ENCODE results near the gene FAM78A.

Gene FAM78A

DNA sequence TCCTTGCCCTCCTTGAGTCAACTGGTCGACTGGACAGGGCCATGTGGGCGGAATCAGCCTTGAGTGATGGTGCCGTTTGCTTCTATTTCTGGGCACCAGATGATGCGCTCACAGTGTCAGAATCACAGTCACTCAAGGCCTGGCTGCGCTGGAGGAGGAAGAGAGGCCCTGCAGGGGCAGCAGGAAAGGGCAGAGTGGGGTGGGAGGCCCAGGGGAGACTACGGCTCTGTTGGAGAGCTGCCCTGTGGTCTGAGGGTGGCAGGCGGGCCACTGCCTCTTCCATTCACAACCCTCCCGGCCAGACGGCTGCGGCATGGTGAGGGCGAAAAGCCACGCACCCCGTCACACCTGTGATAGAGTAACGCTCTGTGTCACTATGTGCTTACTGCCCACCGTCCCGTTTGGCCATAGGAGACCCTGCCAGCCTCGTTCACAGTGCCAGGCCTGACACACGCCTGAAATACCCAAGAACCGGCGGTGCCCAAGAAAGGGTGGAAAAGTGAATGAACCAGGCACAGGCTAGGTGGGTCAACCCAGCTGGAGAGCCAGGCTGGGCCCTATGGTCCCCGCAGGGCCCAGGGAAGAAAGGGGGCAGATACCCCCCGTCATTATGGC lies 23.1 kb upstream of the FAM78A start:
- Histone ChIP-seq H3K4me3 (ENCODE audit: low read depth, low read length) (no peak overlapping the region), H3K36me3 (ENCODE audit: control insufficient read depth, insufficient read depth, low read length) (no peaks in the 10 kb centered on the region), H3K9ac (ENCODE audit: low read depth, low read length) (no peak overlapping the region), H3K9me3 (ENCODE audit: control insufficient read depth, insufficient read depth, low read length) (no peaks in the 10 kb centered on the region), H3K27me3 (ENCODE audit: control insufficient read depth, insufficient read depth, low read length) (no peaks in the 10 kb centered on the region), H3K4me1 (ENCODE audit: control insufficient read depth, insufficient read depth, low read length) (no peaks in the 10 kb centered on the region)

DNA sequence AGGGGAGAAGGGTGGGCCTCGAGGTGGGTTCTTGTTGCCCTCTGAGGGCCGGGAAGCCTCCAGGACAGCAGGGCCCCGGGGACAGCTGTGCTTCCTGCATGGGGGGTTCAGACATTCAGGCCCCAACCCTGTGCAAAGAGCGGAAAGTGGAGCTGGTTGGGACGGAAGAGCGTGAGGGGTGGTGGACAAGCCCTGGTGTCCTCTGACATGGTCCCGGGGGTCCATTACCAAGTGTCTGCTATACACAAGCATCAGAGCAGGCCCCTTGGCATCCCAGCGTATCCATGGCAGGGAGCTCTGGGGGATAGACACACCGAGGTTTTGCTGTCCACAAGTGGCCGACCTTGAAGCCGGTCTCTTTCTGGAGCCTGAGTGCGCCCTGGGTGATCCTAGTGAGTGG lies 22.5 kb upstream of the FAM78A start:
- Histone ChIP-seq H3K36me3 (ENCODE audit: control insufficient read depth, insufficient read depth, low read length) (no peaks in the 10 kb centered on the region), H3K4me1 (ENCODE audit: control insufficient read depth, insufficient read depth, low read length) (no peaks in the 10 kb centered on the region), H3K9ac (ENCODE audit: low read depth, low read length) (no peak overlapping the region), H3K4me3 (ENCODE audit: low read depth, low read length) (no peak overlapping the region), H3K27me3 (ENCODE audit: control insufficient read depth, insufficient read depth, low read length) (no peaks in the 10 kb centered on the region), H3K9me3 (ENCODE audit: control insufficient read depth, insufficient read depth, low read length) (no peaks in the 10 kb centered on the region)

DNA sequence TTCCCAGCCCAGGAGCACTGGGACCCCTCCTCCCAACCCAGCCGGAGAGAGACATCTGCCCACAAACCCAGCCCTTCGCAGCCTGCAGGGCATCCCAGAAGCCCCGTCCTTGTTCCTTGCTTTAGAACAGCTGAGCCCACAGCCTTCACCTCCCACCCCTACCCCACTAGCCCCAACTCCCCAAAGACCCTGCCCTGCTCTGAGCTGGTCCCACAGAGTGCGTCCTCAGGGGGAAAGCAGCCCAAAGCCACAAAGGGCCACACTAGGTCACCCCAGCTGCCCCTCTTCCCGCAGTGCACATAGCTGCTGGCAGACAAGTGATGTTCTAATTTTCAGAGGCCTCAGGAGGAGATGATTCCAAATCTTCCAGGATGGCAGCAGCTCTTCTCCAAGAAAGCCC lies 22.0 kb upstream of the FAM78A start:
- no peak overlapping the region for H3K9ac ChIP-seq (ENCODE audit: low read depth, low read length)
- H3K9me3 ChIP-seq (ENCODE audit: control insufficient read depth, insufficient read depth, low read length) = no peaks in the 10 kb centered on the region
- H3K4me1 ChIP-seq (ENCODE audit: control insufficient read depth, insufficient read depth, low read length) = no peaks in the 10 kb centered on the region
- H3K4me3 ChIP-seq (ENCODE audit: low read depth, low read length) = no peak overlapping the region
- no peaks in the 10 kb centered on the region for H3K36me3 ChIP-seq (ENCODE audit: control insufficient read depth, insufficient read depth, low read length)
- no peaks in the 10 kb centered on the region for H3K27me3 ChIP-seq (ENCODE audit: control insufficient read depth, insufficient read depth, low read length)

DNA sequence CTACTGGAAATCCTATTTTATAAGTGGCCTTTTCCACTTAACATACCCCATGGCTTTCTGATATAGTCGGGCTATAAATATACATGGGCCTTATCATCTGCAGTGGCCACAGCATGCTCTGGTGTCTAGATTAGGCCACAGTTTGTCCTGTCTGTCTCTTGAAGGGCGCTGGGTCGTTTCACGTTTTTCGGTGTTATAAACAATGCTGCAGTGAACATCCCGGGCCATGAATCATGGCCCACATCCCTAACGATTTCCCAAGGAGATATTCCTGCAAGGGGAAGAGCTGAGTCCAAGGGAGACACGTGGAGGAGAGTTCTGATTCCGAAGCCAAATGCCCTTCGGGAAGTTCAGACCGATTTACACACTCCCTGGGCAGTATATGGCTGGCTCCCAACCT lies 21.6 kb upstream of the FAM78A start:
- Histone ChIP-seq H3K9ac (ENCODE audit: low read depth, low read length) (no peak overlapping the region), H3K4me3 (ENCODE audit: low read depth, low read length) (no peak overlapping the region), H3K9me3 (ENCODE audit: control insufficient read depth, insufficient read depth, low read length) (no peaks in the 10 kb centered on the region), H3K4me1 (ENCODE audit: control insufficient read depth, insufficient read depth, low read length) (no peaks in the 10 kb centered on the region), H3K36me3 (ENCODE audit: control insufficient read depth, insufficient read depth, low read length) (no peaks in the 10 kb centered on the region), H3K27me3 (ENCODE audit: control insufficient read depth, insufficient read depth, low read length) (no peaks in the 10 kb centered on the region)

DNA sequence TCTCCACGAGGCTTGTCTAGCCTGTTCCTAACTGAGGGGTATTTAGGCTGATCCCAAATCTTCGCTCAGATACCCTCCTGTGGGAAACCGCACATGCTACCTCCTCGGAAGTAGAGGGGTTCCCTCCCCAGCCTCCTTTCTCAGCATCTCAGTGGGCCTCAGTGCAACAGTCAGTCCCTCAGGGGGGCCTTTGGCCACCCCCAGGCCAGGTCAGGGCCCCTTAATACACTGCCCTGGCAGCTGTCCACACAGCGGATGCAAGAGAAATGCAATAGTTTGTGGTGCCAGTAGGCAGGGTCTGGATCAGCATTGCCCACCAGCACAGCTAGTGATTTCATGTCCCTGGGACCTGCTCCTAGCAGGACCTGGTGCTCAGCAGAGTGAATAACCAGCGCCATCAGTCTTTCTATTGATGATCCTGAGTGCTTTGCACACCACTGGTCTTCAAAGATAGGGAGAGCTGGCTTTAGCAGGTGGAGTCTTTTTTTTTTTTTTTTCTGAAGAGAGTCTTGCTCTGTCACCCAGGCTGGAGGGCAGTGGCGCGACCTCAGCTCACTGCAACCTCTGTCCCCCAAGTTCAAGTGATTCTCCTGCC lies 20.7 kb upstream of the FAM78A start:
- no peaks in the 10 kb centered on the region for H3K4me1 ChIP-seq (ENCODE audit: control insufficient read depth, insufficient read depth, low read length)

DNA sequence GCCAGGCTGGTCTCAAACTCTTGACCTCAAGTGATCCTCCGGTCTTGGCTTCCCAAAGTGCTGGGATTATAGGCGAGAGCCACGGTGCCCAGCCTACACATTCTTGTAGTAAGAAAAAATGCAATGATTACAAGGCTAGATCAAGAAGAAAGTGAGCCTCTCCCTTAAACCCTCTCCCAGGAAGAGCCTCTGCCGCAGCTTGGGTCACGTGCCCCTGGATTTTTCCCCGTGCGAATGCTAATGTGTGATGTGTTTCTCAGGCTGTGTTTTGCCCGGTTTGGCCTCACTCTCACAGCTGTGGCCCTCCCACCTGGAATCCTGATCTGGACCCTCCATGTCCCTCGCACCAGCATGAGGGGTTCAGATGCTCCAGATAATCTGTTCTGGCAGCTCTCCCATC lies 20.1 kb upstream of the FAM78A start:
- Histone ChIP-seq H3K9me3 (ENCODE audit: control insufficient read depth, insufficient read depth, low read length) (no peaks in the 10 kb centered on the region), H3K9ac (ENCODE audit: low read depth, low read length) (no peak overlapping the region), H3K36me3 (ENCODE audit: control insufficient read depth, insufficient read depth, low read length) (no peaks in the 10 kb centered on the region), H3K4me3 (ENCODE audit: low read depth, low read length) (no peak overlapping the region), H3K27me3 (ENCODE audit: control insufficient read depth, insufficient read depth, low read length) (no peaks in the 10 kb centered on the region), H3K4me1 (ENCODE audit: control insufficient read depth, insufficient read depth, low read length) (no peaks in the 10 kb centered on the region)

More for the DNA sequence above, 20.7 kb upstream of the FAM78A start:
- no peak overlapping the region for H3K9ac ChIP-seq (ENCODE audit: low read depth, low read length)
- H3K4me3 ChIP-seq (ENCODE audit: low read depth, low read length) = no peak overlapping the region
- H3K9me3 ChIP-seq (ENCODE audit: control insufficient read depth, insufficient read depth, low read length) = no peaks in the 10 kb centered on the region
- H3K27me3 ChIP-seq (ENCODE audit: control insufficient read depth, insufficient read depth, low read length) = no peaks in the 10 kb centered on the region
- no peaks in the 10 kb centered on the region for H3K36me3 ChIP-seq (ENCODE audit: control insufficient read depth, insufficient read depth, low read length)

DNA sequence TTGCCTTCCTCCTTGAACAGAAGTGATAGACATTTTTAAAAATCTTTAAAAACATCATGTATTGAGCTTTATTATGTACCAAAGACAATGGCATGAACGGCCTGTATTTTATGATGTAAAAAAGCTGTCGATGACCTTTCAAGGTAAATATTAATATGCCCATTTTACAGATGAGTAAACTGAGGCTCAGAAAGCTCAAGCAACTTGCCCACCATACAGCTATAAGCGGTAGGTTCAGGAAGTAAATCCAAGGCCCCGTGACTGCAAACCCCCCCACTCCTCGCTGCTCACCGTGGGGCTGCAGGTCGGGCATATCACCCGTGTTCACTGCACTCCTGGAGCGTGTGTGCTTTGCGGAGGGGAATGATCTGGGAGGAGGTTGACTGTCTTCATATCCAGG lies 16.6 kb upstream of the FAM78A start:
- Histone ChIP-seq H3K9ac (ENCODE audit: low read depth, low read length) (no peak overlapping the region), H3K4me3 (ENCODE audit: low read depth, low read length) (no peak overlapping the region), H3K27me3 (ENCODE audit: control insufficient read depth, insufficient read depth, low read length) (no peaks in the 10 kb centered on the region), H3K36me3 (ENCODE audit: control insufficient read depth, insufficient read depth, low read length) (no peaks in the 10 kb centered on the region), H3K9me3 (ENCODE audit: control insufficient read depth, insufficient read depth, low read length) (no peaks in the 10 kb centered on the region), H3K4me1 (ENCODE audit: control insufficient read depth, insufficient read depth, low read length) (no peaks in the 10 kb centered on the region)

DNA sequence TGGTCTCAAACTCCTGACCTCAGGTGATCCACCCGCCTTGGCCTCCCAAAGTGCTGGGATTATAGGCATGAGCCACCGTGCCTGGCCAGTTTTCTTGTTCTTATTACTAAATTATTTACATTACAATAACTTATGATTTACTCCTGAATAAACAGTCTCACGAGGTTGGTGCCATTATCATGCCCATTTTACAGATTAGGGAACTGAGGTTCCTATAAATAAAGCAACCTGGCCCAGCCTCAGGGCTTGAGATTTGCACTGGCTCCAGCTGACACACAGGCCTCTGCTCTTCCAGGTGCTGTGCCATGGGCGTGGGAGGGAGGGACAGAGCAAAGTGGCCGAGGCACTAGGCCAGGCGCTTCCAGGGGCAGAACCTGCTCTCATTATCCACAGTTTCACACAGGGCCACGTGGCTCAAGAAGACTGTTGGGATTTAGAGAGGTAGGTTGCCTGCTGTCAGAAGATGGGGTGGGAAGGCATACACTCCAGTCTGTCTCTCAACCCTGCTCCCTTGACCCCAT lies 15.5 kb upstream of the FAM78A start:
- Histone ChIP-seq H3K27me3 (ENCODE audit: control insufficient read depth, insufficient read depth, low read length) (no peaks in the 10 kb centered on the region), H3K4me1 (ENCODE audit: control insufficient read depth, insufficient read depth, low read length) (no peaks in the 10 kb centered on the region), H3K4me3 (ENCODE audit: low read depth, low read length) (no peak overlapping the region), H3K9ac (ENCODE audit: low read depth, low read length) (no peak overlapping the region), H3K9me3 (ENCODE audit: control insufficient read depth, insufficient read depth, low read length) (no peaks in the 10 kb centered on the region), H3K36me3 (ENCODE audit: control insufficient read depth, insufficient read depth, low read length) (no peaks in the 10 kb centered on the region)

DNA sequence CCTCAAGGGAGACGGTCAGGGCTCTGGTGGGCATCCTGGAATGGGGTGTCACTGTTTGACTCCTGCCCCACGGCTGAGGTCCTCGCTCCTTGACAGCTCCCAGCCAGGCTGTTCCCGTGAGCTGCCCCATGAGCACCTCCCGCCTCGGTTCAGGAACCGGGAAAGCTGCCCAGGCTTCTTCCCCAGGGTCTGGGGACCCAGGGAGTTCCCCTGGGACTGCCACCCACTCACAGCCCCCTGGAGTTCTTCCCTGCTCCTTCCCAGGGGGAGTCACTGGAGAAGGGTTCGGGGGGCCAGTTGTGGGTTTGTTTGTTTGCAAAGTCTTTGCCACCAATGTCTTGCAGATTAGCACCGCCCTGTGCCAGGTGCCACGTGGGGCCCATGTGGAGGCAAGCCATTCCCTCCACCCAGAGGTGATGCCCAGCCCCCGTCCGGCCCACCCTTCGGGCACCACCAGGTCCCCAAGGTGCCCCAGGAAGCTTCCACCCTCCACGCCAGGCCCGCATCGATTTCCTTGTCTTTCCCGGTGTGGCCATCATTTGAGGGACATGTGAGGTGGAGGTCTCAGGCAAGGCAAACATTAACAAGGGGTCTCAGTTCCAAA lies 14.6 kb upstream of the FAM78A start:
- no peaks in the 10 kb centered on the region for H3K27me3 ChIP-seq (ENCODE audit: control insufficient read depth, insufficient read depth, low read length)
- H3K4me3 ChIP-seq (ENCODE audit: low read depth, low read length) = no peak overlapping the region
- no peak overlapping the region for H3K9ac ChIP-seq (ENCODE audit: low read depth, low read length)
- H3K36me3 ChIP-seq (ENCODE audit: control insufficient read depth, insufficient read depth, low read length) = no peaks in the 10 kb centered on the region
- H3K9me3 ChIP-seq (ENCODE audit: control insufficient read depth, insufficient read depth, low read length) = no peaks in the 10 kb centered on the region
- H3K4me1 ChIP-seq (ENCODE audit: control insufficient read depth, insufficient read depth, low read length) = no peaks in the 10 kb centered on the region

DNA sequence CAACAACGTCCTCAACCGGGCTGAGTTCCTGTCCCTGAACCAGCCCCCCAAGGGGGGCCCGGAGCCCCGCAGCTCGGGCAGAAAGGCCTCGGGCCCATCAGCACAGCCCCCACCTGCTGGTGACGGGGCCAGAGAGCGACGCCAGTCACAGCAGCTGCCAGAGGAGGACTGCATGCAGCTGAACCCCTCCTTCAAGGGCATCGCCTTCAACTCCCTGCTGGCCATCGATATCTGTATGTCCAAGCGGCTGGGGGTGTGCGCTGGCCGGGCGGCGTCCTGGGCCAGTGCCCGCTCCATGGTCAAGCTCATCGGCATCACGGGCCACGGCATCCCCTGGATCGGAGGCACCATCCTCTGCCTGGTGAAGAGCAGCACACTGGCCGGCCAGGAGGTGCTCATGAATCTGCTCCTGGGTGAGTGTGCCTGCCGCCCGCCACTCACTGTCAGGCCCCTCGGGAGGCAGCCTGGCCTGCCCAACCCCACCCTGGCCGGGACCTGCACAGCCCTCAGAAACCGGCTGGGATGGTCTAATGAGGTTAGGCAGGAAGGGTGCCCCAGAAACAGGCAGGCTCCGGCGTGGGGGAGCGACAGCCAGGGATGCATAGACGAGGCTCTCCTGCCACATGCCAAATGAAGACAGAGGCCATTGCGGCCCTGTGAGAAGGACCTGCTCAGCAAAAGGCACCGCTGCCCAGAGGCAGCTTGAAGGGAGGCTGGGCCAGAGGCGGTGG lies 13.9 kb upstream of the FAM78A start:
- Histone ChIP-seq H3K9ac (ENCODE audit: low read depth, low read length) (peak overlapping the region; percentile 47), H3K4me3 (ENCODE audit: low read depth, low read length) (no peak overlapping the region), H3K9me3 (ENCODE audit: control insufficient read depth, insufficient read depth, low read length) (no peaks in the 10 kb centered on the region), H3K4me1 (ENCODE audit: control insufficient read depth, insufficient read depth, low read length) (no peaks in the 10 kb centered on the region), H3K36me3 (ENCODE audit: control insufficient read depth, insufficient read depth, low read length) (no peaks in the 10 kb centered on the region), H3K27me3 (ENCODE audit: control insufficient read depth, insufficient read depth, low read length) (no peaks in the 10 kb centered on the region)

DNA sequence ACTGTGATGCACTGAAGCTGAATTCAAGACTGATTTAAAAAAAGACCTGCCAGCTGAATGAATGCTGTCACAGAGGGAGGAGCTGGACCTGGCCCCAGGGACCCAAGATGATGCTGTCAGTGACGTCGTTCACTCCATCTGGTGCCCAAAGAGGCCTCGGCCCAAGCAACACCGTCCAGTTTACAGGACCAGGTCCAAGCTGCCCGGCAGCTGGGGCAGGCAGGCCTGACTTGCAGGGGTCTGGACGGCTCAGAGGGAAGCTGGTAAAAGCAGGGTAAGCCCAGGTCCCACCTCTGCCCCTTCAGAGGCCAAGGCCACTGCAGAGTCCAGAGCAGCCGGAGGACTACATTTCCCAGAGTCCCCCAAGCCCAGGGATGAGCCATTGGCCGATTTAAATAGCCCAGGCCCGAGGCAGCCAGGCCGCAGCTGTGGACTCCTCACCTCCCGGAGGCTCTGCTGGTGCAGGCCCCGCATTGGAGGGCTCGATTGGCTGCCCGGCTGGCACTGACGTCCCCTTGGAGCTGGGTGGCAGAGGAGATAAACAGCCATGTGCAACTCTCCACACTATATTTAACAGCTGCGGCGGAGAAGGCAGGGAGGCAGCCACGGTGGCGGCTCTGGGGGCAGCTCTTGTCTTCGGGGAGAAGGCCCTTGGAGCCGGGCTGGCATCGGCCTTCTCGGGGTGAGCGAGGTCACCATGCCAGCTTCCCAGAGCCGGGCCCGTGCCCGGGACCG lies 13.2 kb upstream of the FAM78A start, which contains the start of gene PLPP7:
TSS of gene PLPP7 (plus strand) at position 423 of the 735 bp plus-strand sequence. CDS start at position 698, 275 bp downstream.
- H3K4me1 ChIP-seq (ENCODE audit: control insufficient read depth, insufficient read depth, low read length) = no peaks in the 10 kb centered on the region
- H3K9ac ChIP-seq (ENCODE audit: low read depth, low read length) = peak within 1 kb of the TSS; percentile 47

More for the DNA sequence above, 13.2 kb upstream of the FAM78A start, which contains the start of gene PLPP7:
- Histone ChIP-seq H3K36me3 (ENCODE audit: control insufficient read depth, insufficient read depth, low read length) (no peaks in the 10 kb centered on the region), H3K27me3 (ENCODE audit: control insufficient read depth, insufficient read depth, low read length) (no peaks in the 10 kb centered on the region), H3K9me3 (ENCODE audit: control insufficient read depth, insufficient read depth, low read length) (no peaks in the 10 kb centered on the region), H3K4me3 (ENCODE audit: low read depth, low read length) (no peak within 1 kb of the TSS)

All from iPS-15b (cell line).